GOT3 (cell line): ENCODE measurements around the gene ATXN1L.
"Not testable (repeated sequence)": the region's sequence is repeated elsewhere in the genome, so short reads cannot be mapped to it uniquely, and the experiment has no call there.

ENCODE experiments used
- DNase-seq: peaks from one replicate; lab custom pipeline; 2025; ENCODE audit warnings: mixed read lengths; lab: John Stamatoyannopoulos, UW

Gene ATXN1L, protein sequence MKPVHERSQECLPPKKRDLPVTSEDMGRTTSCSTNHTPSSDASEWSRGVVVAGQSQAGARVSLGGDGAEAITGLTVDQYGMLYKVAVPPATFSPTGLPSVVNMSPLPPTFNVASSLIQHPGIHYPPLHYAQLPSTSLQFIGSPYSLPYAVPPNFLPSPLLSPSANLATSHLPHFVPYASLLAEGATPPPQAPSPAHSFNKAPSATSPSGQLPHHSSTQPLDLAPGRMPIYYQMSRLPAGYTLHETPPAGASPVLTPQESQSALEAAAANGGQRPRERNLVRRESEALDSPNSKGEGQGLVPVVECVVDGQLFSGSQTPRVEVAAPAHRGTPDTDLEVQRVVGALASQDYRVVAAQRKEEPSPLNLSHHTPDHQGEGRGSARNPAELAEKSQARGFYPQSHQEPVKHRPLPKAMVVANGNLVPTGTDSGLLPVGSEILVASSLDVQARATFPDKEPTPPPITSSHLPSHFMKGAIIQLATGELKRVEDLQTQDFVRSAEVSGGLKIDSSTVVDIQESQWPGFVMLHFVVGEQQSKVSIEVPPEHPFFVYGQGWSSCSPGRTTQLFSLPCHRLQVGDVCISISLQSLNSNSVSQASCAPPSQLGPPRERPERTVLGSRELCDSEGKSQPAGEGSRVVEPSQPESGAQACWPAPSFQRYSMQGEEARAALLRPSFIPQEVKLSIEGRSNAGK

DNA sequence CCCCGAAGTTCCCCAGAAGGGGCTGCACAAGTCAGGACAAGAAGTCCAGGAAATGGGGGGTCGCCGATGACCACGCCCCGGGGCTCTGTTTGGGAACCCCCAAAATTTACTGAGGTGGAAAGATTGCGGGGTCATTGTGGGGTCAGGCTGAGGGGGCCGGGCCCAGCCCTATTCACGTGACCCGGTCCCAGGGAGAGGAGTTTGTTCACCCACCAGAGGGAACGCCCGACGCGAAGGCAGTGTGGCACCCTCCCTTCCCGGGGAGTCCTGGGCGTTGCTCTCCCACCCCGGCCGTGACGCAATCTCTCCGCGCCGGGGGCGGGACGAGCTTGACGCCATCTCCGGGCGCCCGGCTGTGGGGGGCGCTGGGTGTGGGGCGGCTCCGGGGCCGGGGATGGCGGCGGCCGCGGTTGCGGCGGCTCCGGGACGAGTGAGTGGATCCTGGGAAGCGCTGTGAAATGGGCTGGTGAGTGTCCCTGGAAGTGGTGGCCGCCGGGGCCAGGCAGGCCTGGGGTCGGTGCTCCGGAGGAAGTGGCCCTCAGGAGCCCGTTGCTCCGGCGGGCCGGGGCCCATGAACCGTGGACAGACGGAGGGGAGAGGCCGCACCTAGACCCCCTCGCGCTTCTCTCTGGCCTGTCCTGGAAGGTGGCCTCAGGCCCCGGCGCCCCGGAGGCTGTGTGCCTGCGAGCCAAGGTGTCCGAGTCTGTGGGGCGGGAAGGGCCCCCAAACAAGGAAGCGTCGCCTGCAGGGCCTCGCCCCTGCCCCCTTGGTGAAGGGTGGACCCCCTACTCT, at the start of gene ATXN1L:
TSS of gene ATXN1L (plus strand) at position 338 of the 792 bp plus-strand sequence. CDS start 3,765 bp downstream, outside the sequence.
- peak; percentile 59 for DNase-seq

DNA sequence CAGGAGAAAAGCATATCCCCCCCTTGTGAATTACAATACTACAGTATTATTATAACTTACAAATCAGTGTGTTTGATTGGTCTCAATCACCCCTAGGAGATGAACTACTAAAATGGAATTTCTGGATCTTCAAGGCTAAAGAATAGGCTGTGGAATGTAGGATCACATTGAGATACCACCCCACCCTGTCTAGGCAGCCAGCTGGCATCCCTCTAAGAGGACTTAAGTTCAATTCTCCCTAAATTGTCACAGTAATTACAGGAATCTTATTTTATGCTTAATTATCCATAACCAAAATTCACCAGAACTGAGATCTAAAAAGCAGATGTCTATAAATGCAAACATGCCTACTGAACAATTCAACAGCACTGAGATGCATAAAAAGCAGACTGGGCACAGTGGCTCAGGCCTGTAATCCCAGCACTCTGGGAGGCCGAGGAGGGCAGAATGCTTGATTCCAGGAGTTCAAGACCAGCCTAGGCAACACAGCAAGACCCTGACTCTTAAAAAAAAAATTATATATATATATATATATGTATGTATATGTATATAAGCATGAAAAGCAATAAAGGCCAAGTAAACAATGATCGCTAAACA, 49.2 kb upstream of the ATXN1L start:
- no peak for DNase-seq

DNA sequence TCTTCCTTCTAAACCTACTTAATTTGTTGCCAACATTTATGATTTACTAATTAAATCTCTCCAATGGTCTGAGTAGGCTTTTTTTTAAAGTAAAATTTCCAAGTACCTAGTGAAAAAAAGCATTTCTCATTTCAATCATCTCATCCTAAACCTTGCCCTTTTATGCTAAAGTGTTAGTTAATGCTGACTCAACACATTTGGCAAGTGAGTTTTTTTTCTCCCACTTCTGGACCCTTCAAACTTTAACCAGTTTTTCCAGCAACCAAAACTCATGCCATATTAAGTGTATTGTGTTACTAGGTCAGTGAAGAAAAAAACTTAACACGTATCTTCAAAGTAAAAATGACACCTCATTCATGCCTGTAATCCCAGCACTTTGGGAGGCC, 42.5 kb upstream of the ATXN1L start:
- DNase-seq: no peak

DNA sequence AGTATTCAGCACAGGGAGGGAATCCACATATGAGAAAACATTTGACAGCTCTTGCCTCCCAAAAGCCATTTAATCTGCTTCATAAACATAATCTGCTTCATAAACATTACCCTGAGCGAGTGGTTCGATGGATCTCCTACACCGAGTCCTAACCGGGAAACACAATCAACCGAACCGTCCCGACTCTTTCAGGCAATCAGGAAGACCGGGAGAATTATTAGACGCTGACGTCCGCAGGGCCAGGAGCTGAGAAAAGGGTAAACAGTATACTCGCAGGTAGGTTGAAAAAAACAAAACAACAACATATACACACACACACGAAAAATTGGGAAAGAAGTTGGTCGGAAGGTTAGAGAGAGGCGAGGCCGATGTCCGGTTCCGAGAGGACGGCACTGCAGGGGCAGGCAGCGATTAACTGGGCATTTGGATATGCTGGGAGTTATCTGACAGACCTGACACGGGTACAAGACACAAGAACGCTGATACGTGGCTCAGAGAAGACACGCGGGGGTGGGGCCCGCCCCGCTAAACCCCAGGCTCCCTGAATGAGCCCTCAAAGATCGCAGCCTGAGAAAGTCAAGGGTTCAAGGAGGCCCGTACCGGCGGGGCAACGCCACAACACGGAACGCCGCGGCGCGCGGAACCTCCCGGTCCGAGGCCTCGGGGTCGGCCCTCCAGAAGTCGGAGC, 37.7 kb upstream of the ATXN1L start:
- no peak for DNase-seq

DNA sequence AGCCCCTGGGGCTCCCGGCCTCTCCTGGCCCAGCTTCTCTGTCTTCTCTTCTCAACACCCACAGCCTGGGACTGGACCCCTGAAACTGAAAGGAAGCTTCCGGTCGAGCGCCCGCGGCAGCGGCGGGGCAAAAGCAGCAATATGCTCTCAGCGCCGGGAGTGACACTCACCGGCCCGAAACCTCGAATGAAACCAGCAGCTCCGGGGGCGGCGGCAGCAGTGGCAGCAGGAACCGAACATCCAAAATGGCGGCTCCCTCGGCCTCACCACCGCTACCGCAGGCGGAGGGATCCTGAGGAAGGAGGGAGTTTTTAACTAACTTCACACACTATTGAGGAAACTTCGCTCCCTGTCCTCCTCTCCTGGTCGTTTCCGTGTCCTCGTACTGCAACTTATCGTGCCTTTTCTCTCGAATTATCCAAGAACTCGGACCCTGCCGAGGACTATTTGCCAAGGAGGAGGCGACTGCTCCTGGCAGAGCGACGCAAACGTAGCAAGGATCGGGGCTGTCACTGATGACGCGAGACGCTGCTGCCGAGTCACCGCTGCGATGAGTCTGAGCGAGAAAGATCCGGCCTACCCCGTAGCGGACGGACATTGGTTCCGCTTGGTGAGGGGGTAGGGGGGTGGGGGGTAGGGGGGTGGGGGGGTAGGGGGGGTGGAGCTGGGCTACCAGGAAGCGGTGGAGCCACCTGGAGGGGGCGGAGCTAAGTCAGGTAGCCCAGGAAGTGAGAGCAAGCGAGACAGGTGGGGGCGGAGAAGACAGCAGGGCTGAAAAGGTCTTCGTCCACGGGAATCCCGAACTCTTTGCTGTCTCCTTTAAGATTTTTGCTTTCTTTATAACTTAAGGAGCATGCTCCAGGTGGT, 37.0 kb upstream of the ATXN1L start, which contains the start of gene AP1G1:
TSS of gene AP1G1 (minus strand) at position 242 of the 867 bp plus-strand sequence. CDS start 19,355 bp downstream, outside the sequence.
- DNase-seq: peak; percentile 78

DNA sequence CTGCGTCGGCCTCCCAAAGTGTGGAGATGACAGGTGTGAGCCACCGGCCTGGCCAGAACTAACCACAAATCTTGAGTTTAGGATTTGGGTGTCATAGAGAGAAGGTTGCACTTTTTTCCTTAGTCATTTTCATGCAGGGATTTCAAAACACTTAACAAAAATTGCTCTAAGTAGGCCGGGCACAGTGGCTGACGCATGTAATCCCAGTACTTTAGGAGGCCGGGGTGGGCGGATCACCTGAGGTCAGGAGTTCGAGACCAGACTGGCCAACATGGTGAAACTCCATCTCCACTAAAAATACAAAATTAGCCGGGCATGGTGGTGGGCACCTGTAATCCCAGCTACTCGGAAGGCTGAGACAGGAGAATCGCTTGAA, 35.6 kb upstream of the ATXN1L start:
- DNase-seq: not testable (repeated sequence)

DNA sequence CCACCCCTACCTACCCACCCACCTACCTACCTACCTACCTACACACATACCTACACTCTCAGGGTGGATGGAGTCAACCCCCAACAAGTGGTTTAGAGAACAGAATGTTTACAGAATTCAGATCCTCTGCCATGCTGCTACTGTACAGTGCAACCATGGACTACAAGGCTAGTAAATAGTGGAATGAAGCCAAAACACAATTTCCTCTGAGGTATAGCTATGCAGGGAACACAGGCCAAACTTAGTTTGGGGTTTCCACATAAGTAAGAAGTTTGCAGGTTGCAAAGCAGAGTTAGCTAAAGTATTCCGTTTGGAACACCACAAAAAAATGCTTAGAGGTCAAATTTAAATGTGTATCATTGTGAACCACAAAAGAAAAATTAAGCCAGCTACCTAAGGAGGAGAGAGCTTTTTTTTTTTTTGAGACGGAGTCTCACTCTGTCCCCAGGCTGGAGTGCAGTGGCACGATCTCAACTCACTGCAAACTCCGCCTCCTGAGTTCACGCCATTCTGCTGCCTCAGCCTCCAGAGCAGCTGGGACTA, 34.4 kb upstream of the ATXN1L start:
- DNase-seq: no peak

DNA sequence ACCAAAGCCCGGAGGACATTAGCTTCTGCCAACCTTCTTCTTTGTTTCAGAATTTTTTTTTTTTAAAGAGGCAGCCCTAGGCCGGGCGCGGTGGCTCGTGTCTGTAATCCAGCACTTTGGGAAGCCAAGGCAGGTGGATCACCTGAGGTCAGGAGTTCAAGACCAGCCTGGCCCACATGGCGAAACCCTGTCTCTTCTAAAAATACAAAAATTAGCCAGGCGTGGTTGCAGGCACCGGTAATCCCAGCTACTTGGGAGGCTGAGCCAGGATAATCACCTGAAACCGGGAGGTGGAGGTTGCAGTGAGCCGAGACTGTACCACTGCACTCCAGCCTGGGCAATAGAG, 28.6 kb upstream of the ATXN1L start:
- DNase-seq: not testable (repeated sequence)

DNA sequence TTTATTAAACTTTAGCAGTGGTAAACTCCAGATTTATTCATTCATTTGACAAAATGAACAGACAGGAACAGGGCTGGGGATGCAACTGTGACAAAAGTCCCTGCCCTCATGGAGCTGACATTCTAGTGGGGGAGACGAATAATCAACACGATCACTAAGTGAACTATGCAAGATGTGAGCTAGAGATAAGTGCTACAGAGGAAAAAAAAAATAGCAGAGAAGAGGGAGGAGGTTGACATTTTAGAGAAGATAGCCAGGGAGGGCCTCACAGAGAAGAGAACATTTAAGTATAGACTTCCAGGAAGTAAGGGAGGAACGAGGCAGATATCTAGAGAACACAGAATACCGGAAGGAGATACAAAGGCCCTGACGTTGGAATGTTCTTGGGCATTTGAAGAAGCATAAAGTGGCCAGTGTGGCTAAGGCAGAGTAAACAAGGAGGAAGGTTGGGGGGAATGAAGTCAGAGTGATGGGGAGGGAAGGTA, 19.2 kb upstream of the ATXN1L start:
- no peak for DNase-seq

DNA sequence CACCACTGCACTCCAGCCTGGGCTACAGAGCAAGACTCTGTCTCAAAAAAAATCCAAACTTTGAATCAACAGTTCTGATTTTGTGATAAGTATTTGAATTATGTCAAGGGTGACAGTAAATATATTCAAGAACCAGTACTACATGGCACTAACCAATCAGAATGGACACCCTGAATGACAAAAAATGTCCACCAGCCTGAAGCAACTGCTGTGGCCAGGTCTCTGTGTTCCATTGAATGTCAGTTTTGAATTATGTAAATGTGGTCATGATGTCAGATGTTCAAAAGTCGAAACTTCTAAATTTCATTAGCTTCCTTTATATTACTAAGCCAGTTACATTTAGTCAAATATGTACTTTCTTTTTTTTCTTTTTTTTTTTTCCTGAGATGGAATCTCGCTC, 15.4 kb upstream of the ATXN1L start:
- no peak for DNase-seq

DNA sequence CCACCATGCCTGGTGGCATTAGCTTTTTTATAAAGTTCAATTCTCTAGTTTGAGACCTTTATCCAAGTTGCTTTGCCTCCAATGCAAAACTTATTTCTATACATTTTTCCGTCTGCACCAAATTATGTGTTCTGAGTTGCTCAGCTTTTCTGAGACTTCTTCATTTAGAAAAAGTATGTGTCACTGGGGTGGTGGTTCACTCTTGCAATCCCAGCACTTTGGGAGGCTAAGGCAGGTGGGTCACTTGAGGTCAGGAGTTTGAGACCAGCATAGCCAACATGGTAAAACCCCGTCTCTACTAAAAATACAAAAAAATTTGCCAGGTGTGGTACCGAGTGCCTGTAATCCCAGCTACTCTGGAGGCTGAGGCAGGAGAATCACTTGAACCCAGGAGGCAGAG, 14.1 kb upstream of the ATXN1L start:
- not testable (repeated sequence) for DNase-seq

DNA sequence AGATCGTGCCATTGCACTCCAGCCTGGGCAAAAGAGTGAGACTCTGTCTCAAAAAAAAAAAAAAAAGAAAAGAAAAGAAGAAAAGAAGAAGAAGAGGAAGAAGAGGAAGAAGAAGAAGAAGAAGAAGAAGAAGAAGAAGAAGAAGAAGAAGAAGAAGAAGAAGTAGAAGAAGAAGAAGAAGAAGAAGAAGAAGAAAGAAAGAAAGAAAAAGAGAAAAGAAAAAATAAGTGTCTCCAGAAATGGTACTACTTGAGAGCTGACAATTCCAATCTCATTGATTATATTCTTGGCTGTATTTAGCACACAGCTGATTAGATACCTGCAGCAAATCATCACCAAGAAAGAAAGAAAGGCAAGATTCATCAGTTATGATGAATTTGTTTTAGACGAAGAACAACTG, 13.7 kb upstream of the ATXN1L start:
- not testable (repeated sequence) for DNase-seq

DNA sequence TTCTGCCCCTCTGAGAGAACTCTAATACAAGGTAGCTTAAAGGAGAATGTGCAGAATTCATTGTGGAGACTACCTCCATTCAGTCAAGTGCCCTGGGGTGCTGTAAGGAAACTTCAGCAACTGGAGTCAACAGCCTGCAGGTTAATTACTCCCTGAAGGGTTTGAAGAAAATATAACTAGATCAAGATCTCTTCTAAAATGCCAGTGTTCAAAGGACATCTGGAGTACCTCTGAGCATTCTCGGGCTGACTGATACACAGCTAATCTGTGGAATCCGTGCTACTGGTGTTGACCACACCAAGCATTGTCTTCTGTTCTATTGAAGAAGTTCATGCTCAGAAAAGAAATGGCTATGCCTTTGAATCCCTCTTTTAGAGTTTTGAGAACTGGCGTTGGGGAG, 11.5 kb upstream of the ATXN1L start:
- DNase-seq: no peak

DNA sequence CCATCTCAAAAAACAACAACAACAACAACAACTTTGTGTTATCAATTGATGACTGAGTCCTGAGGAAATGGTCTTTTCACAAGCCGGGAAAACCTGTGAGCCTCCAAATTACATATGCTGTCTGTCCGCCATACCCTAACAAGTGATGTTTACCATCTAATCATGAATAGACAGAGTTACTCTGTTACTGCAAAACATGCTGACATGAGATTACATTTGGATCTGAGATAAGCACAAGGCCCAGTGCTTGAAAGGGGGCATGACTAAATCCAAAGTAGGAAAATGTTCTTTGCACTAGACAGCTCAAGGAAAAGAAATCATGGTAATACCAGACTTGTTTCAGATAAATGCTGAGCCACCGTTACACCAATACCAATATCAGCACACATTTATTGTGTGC, 8.6 kb upstream of the ATXN1L start:
- DNase-seq: no peak

DNA sequence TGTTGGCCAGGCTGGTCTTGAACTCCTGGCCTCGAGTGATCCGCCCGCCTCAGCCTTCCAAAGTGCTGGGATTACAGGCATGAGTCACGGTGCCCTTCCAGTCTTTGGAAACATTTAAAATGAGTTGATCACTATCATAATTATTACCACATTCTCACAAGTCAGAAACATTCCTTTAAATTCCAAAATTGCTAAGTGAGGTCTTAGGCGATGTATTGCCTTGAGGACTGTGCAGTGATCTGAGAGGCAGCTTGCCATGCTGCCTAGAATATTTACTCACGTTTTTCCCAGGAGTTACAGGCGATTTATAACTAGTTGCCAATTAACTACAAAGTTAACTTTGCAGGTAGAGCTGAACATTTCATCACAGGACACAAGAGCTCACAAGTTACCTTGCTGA, 5.7 kb upstream of the ATXN1L start:
- no peak for DNase-seq

DNA sequence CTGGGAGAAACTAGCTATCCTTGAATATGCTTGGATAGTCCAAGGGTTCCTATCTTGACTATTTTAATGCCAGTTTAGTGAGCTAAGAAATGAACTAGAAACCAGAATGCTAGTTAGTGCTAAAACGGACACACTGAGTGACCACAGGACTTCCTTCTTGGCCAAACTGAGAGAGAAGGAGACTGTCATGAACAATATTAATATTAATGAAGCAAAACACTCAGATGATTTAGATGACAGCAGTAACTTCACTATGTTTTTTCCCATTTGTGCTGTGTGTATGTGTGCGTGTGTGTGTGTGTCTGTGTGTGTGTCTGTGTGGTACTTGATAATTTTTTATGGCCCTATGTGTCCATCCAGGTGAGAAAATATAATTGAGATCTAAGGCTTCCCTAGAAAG, 2.2 kb upstream of the ATXN1L start:
- DNase-seq: no peak

DNA sequence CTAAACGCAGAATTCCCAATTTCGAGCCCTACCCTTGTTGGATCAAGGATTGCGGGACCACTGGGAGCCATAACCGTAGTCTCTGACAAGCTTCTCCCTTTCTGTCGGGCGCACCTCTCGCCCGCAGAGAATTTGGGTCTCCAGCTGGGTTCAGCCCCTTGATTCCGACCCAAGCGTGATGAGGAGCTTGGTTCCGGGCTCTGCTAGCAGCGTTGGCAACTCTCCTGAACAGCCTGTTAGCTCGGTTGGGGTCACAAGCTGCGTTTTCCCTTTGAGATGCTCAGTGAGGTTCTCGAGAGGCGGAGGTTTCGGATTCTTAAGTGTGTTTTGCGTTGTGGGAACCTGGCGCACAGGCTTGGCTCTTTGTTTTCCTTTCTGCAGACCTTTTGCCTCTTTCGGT, 655 bp downstream of the ATXN1L start:
- DNase-seq: no peak

DNA sequence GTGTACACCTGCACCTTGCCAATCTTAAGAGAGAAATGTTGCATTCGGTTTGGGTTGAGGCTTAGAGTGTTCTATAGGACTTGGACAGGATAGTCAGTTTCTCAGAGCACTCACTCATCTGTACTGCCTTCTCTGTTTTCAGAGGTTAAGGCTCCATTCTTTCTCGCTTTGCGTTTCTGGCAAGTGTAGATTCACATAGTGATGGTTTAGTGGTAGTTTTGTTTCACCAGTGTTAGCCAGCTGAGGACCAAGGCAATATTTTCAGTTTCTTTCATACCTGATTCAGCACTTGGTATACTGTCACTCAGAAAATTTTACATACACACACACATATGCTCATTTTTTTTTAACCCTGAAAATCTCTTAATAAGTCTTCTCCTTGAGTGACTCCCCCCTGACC, 1.3 kb downstream of the ATXN1L start:
- DNase-seq: no peak

DNA sequence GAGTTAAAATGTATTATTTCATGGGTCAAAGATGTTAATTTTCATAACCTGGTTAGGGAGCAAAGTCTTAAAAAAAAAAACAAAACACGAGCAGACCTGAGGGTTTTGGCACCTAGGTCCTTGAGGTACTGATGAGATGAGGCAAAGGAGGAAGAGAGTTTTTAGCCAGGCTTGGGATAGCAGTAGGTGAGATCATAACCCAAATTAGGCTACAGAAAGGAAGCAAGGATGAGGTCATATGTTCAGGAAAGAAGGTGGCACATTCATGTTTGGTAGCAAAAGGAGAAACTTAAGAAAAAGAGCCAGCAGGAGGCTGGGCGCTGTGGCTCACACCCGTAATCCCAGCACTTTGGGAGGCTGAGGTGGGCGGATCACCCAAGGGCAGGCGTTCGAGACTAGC, 2.8 kb downstream of the ATXN1L start:
- DNase-seq: no peak

DNA sequence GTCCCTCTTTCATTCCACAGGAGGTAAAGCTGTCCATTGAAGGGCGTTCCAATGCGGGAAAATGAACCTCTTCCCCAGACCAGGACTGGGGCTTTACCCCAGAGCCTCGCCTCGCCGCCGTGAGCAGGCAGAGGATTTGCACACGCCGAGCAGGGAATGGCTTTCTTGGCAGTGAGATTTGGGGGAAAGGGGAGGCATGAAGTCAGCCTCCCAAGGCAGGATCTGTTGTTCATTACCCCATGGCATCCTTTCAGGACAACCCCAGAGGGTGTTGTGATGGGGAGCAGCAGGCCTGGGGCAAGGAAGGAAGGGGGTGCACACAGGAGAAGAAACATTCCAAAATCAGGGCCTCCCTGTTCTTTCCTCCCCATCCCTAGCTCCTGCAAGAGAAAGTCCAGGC, 6.0 kb downstream of the ATXN1L start:
- no peak for DNase-seq
